Esophagus muscularis mucosa (tissue), 3 donors: ENCODE data around the gene WNT9A.

Experiments used
- POLR2A ChIP-seq: fragments of 450-650 bp; IDR thresholded peaks from one replicate; pipeline ENCODE4 v1.6.1; 2017; ENCODE audit warnings: antibody characterized with exemption, moderate library complexity, mild to moderate bottlenecking, low read depth
- POLR2AphosphoS5 ChIP-seq, 2 donors: sonication (generic); formaldehyde crosslinking; IDR thresholded peaks; one replicate each; pipeline ENCODE4 v1.6.1; 2017; ENCODE audit warnings: antibody characterized with exemption in 2 of 2
- TF ChIP-seq, protein P1 (sequence below), 3 experiments: fragments of 200-600 bp in 2 of 3; fragments of 450-650 bp in 1 of 3; sonication (generic) in 2 of 3; IDR thresholded peaks; one replicate each; pipeline ENCODE4 v1.5.1; 2017 to 2019; ENCODE audit warnings: antibody characterized with exemption in 3 of 3, mild to moderate bottlenecking in 2 of 3, moderate library complexity in 1 of 3

DNA sequence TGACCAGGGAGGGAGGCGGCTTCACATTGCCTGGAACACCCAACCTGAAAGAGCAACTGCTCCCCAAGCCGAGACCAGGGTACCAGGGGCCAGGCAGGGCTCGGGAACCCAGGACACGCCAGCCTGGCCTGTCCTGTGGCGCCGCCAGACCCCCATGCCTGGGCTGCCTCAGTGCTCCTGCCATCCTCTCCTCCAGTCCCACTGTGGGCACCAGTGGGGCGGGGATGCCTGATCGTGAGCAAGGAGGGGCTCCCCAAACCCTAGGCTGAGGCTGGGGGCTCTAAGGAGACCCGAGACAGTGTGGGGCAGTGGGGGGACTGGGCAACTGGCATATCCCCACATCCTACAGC lies 45.1 kb downstream of the WNT9A start:
- TF ChIP-seq, protein P1, sequence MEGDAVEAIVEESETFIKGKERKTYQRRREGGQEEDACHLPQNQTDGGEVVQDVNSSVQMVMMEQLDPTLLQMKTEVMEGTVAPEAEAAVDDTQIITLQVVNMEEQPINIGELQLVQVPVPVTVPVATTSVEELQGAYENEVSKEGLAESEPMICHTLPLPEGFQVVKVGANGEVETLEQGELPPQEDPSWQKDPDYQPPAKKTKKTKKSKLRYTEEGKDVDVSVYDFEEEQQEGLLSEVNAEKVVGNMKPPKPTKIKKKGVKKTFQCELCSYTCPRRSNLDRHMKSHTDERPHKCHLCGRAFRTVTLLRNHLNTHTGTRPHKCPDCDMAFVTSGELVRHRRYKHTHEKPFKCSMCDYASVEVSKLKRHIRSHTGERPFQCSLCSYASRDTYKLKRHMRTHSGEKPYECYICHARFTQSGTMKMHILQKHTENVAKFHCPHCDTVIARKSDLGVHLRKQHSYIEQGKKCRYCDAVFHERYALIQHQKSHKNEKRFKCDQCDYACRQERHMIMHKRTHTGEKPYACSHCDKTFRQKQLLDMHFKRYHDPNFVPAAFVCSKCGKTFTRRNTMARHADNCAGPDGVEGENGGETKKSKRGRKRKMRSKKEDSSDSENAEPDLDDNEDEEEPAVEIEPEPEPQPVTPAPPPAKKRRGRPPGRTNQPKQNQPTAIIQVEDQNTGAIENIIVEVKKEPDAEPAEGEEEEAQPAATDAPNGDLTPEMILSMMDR (IDR thresholded peaks at IDR 0.05): no peak
- no peak for TF ChIP-seq POLR2A
- TF ChIP-seq POLR2AphosphoS5 (IDR thresholded peaks at IDR 0.05): no peak
